Adrenal gland (tissue), 5 donors: ENCODE measurements around the gene METTL24.

Experiments
- CTCF ChIP-seq, 6 experiments: fragments of 450-650 bp in 4 of 6; fragments of 200-600 bp in 2 of 6; sonication (generic) in 1 of 6; IDR thresholded peaks; 1 replicate in 5 of 6; 2 replicates in 1 of 6; pipeline versions ENCODE4 v1.5.1 to v1.8.0; 2016 to 2021; ENCODE audit warnings: antibody characterized with exemption in 6 of 6, mild to moderate bottlenecking in 2 of 6, moderate library complexity in 1 of 6
- POLR2A ChIP-seq, 2 donors: fragments of 450-650 bp; IDR thresholded peaks; one replicate each; pipeline ENCODE4 v1.6.1; 2017; ENCODE audit warnings: antibody characterized with exemption in 2 of 2, mild to moderate bottlenecking in 2 of 2, moderate library complexity in 1 of 2
- donor health status: DM: no; HTN: no; CAD: no.

- TF ChIP-seq POLR2A (IDR thresholded peaks at IDR 0.05) (no peak), CTCF (IDR thresholded peaks at IDR 0.05) (no peak)
These were observed 29.8 kb upstream of the METTL24 start for GRCh38 chr6:110387986-110388385.
